Gastrocnemius medialis (tissue), 4 donors: ENCODE data around the gene TLE4.

Source experiments
- POLR2A ChIP-seq, 2 donors: fragments of 450-650 bp; IDR thresholded peaks; one replicate each; pipeline ENCODE4 v1.6.1; 2017; ENCODE audit warnings: antibody characterized with exemption in 2 of 2, mild to moderate bottlenecking in 2 of 2, moderate library complexity in 2 of 2
- TF ChIP-seq, protein P1 (sequence below), 5 experiments: fragments of 450-650 bp in 3 of 5; fragments of 200-600 bp in 2 of 5; sonication (generic) in 2 of 5; IDR thresholded peaks in 4 of 5; conservative IDR thresholded peaks in 1 of 5; 1 replicate in 4 of 5; 2 replicates in 1 of 5; pipeline ENCODE4 v1.5.1; 2016 to 2019; ENCODE audit warnings: antibody characterized with exemption in 5 of 5, mild to moderate bottlenecking in 3 of 5, moderate library complexity in 3 of 5

DNA sequence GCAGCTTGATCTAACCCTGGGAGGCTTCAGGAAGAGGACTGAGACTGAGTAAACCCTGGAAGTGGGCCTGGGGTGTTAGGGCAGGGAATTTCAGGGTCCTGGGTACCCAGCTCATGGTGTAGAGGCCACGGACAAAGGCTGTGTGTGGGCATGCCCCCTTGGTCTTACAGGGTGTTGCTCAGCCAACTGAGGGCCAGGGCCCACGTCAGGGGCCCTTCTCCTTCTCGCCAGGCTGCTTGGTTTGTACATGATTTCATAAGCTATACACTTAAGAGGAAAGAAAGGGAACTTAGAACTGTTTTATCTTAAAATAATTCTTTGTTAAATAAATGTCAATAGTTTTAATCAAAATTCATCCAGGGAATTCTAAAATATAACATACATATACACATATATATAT, 95.4 kb downstream of the TLE4 start:
- TF ChIP-seq, protein P1, sequence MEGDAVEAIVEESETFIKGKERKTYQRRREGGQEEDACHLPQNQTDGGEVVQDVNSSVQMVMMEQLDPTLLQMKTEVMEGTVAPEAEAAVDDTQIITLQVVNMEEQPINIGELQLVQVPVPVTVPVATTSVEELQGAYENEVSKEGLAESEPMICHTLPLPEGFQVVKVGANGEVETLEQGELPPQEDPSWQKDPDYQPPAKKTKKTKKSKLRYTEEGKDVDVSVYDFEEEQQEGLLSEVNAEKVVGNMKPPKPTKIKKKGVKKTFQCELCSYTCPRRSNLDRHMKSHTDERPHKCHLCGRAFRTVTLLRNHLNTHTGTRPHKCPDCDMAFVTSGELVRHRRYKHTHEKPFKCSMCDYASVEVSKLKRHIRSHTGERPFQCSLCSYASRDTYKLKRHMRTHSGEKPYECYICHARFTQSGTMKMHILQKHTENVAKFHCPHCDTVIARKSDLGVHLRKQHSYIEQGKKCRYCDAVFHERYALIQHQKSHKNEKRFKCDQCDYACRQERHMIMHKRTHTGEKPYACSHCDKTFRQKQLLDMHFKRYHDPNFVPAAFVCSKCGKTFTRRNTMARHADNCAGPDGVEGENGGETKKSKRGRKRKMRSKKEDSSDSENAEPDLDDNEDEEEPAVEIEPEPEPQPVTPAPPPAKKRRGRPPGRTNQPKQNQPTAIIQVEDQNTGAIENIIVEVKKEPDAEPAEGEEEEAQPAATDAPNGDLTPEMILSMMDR (IDR thresholded peaks at IDR 0.05 in 4 of 5, conservative IDR thresholded peaks at IDR 0.05 in 1 of 5) = no peak
- TF ChIP-seq POLR2A (IDR thresholded peaks at IDR 0.05) = no peak
